IMR-90 (cell line): ENCODE data around the gene ZNF212. TPM values are rescaled to one million over a fixed set of nuclear protein-coding genes. Genes with fewer than 3 reads are reported as not detected.

Experiments used
- ATAC-seq: fragments of 200-7000 bp; cut with Tn5 transposase; 2 replicates; pipeline ENCODE4 v1.9.1; 2020; ENCODE audit warnings: low read depth, mild to moderate bottlenecking, moderate library complexity
- BruUV-seq: library from RNA; stranded (reverse); fragments of 400-500 nt; replicated peaks from 2 replicates; lab custom pipeline; 2021; lab: Mats Ljungman, UMichigan
- CTCF ChIA-PET: fragments of 300-600 bp; formaldehyde crosslinking; extraction: SDS; loops from one replicate; lab custom pipeline; 2021; ENCODE audit warnings: antibody characterized with exemption; lab: Yijun Ruan, JAX
- POLR2A ChIA-PET: fragments of 300-600 bp; sonication (Branson Sonifier 250); formaldehyde crosslinking; loops from one replicate; lab custom pipeline; 2022; ENCODE audit warnings: antibody characterized with exemption; ENCODE audit not compliant: unreplicated experiment; lab: Charles Lee
- DNase-seq: peaks from one replicate; pipeline ENCODE4 v3.0.0; 2013
- H2AFZ ChIP-seq: replicated peaks from 2 replicates; pipeline ENCODE3; 2013; ENCODE audit warnings: low read length, mild to moderate bottlenecking; ENCODE audit not compliant: poor library complexity
- H2AK5ac ChIP-seq: 2 replicates; pipeline ENCODE4 v1.6.1; 2013; ENCODE audit warnings: low read depth, low read length, inconsistent platforms
- H2AK9ac ChIP-seq: replicated peaks from 2 replicates; pipeline ENCODE3; 2013; ENCODE audit warnings: mild to moderate bottlenecking, low read depth, low read length, moderate library complexity; ENCODE audit not compliant: poor library complexity
- H2BK120ac ChIP-seq: 2 replicates; pipeline ENCODE4 v1.6.1; 2013; ENCODE audit warnings: low read depth, low read length, inconsistent platforms
- H2BK15ac ChIP-seq: 3 replicates; pipeline ENCODE4 v1.6.1; 2013; ENCODE audit warnings: low read depth, low read length, inconsistent platforms
- H2BK20ac ChIP-seq: 2 replicates; pipeline ENCODE4 v1.6.1; 2013; ENCODE audit warnings: low read depth, mild to moderate bottlenecking, inconsistent platforms, low read length, moderate library complexity
- H2BK5ac ChIP-seq: 2 replicates; pipeline ENCODE4 v1.6.1; 2013; ENCODE audit warnings: mild to moderate bottlenecking, low read depth, low read length, inconsistent platforms; ENCODE audit not compliant: poor library complexity, severe bottlenecking
- H3K14ac ChIP-seq: replicated peaks from 2 replicates; pipeline ENCODE4 v1.6.1; 2013; ENCODE audit warnings: low read depth, low read length, inconsistent platforms
- H3K18ac ChIP-seq: 2 replicates; pipeline ENCODE4 v1.6.1; 2013; ENCODE audit warnings: low read depth, low read length, control low read depth
- H3K23ac ChIP-seq: 2 replicates; pipeline ENCODE4 v1.6.1; 2013; ENCODE audit warnings: low read depth, low read length, inconsistent platforms
- H3K27ac ChIP-seq: 2 replicates; pipeline ENCODE4 v1.5.1; 2013; ENCODE audit warnings: mild to moderate bottlenecking, control low read depth, low read length; ENCODE audit not compliant: insufficient read depth
- H3K27me3 ChIP-seq: 2 replicates; pipeline ENCODE4 v1.6.1; 2013; ENCODE audit warnings: low read length; ENCODE audit not compliant: control insufficient read depth, insufficient read depth
- H3K36me3 ChIP-seq: 2 replicates; pipeline ENCODE4 v1.6.1; 2013; ENCODE audit warnings: low read length, mixed read lengths; ENCODE audit not compliant: control insufficient read depth, insufficient read depth
- H3K4ac ChIP-seq: 2 replicates; pipeline ENCODE4 v1.6.1; 2013; ENCODE audit warnings: low read depth, low read length, inconsistent platforms
- H3K4me1 ChIP-seq: 2 replicates; pipeline ENCODE4 v1.6.1; 2013; ENCODE audit warnings: low read length, mixed read lengths; ENCODE audit not compliant: control insufficient read depth, insufficient read depth
- H3K4me2 ChIP-seq: 2 replicates; pipeline ENCODE4 v1.6.1; 2013; ENCODE audit warnings: low read depth, mild to moderate bottlenecking, control low read depth, low read length, moderate library complexity
- H3K4me3 ChIP-seq: 2 replicates; pipeline ENCODE4 v1.5.1; 2013; ENCODE audit warnings: low read depth, mild to moderate bottlenecking, control low read depth, low read length, moderate library complexity; ENCODE audit not compliant: insufficient read depth
- H3K56ac ChIP-seq: 2 replicates; pipeline ENCODE4 v1.6.1; 2013; ENCODE audit warnings: low read length, inconsistent platforms; ENCODE audit not compliant: insufficient read depth; ENCODE audit errors: extremely low read depth
- H3K79me1 ChIP-seq, 2 experiments: 2 replicates each; pipeline ENCODE4 v1.6.1; 2013; ENCODE audit warnings: low read length in 2 of 2, inconsistent platforms in 1 of 2, low read depth in 1 of 2
- H3K9ac ChIP-seq: 2 replicates; pipeline ENCODE4 v1.6.1; 2013; ENCODE audit warnings: low read depth, low read length, control low read depth
- H3K9me1 ChIP-seq: 2 replicates; pipeline ENCODE4 v1.6.1; 2013; ENCODE audit warnings: low read length, inconsistent platforms; ENCODE audit not compliant: insufficient read depth
- H3K9me3 ChIP-seq: 2 replicates; pipeline ENCODE4 v1.6.1; 2013; ENCODE audit warnings: low read length; ENCODE audit not compliant: control insufficient read depth, insufficient read depth
- H4K20me1 ChIP-seq: 2 replicates; pipeline ENCODE4 v1.6.1; 2013; ENCODE audit warnings: low read length, inconsistent platforms; ENCODE audit not compliant: insufficient read depth
- H4K5ac ChIP-seq: 2 replicates; pipeline ENCODE4 v1.6.1; 2013; ENCODE audit warnings: mild to moderate bottlenecking, low read depth, low read length, control low read depth
- H4K8ac ChIP-seq, 2 experiments: 2 replicates each; pipeline ENCODE4 v1.6.1; 2013; ENCODE audit warnings: low read depth in 2 of 2, low read length in 2 of 2, control low read depth in 1 of 2, inconsistent platforms in 1 of 2
- H4K91ac ChIP-seq: 2 replicates; pipeline ENCODE4 v1.6.1; 2013; ENCODE audit warnings: low read depth, low read length, inconsistent platforms; ENCODE audit not compliant: insufficient read depth
- BHLHE40 ChIP-seq: fragments of 150-350 bp; IDR thresholded peaks from 2 replicates; pipeline ENCODE4 v1.6.1; 2016; ENCODE audit warnings: mild to moderate bottlenecking, low read depth, low read length
- CEBPB ChIP-seq: IDR thresholded peaks from 2 replicates; pipeline ENCODE4 v1.6.1; 2012; ENCODE audit warnings: low read depth, low read length, improper control_type of control experiment
- CHD1 ChIP-seq: IDR thresholded peaks from 2 replicates; pipeline ENCODE4 v1.6.1; 2012; ENCODE audit warnings: low read depth, low read length, improper control_type of control experiment
- FOS ChIP-seq: fragments of 150-350 bp; IDR thresholded peaks from 2 replicates; pipeline ENCODE4 v1.6.1; 2016; ENCODE audit warnings: low read depth, low read length
- MAFK ChIP-seq: IDR thresholded peaks from 2 replicates; pipeline ENCODE4 v1.6.1; 2012; ENCODE audit warnings: low read depth, low read length, improper control_type of control experiment
- MAZ ChIP-seq: IDR thresholded peaks from 2 replicates; pipeline ENCODE4 v1.6.1; 2012; ENCODE audit warnings: low read depth, mild to moderate bottlenecking, low read length, improper control_type of control experiment, moderate library complexity, borderline replicate concordance
- MXI1 ChIP-seq: IDR thresholded peaks from 2 replicates; pipeline ENCODE4 v1.6.1; 2012; ENCODE audit warnings: low read depth, mild to moderate bottlenecking, low read length, moderate library complexity, borderline replicate concordance
- NFE2L2 ChIP-seq: fragments of 150-350 bp; IDR thresholded peaks from 2 replicates; pipeline ENCODE4 v1.6.1; 2016; ENCODE audit warnings: low read depth, mild to moderate bottlenecking, low read length
- POLR2A ChIP-seq: IDR thresholded peaks from 2 replicates; pipeline ENCODE4 v1.6.1; 2012; ENCODE audit warnings: mild to moderate bottlenecking, low read depth, low read length
- RAD21 ChIP-seq: IDR thresholded peaks from 2 replicates; pipeline ENCODE4 v1.6.1; 2012; ENCODE audit warnings: low read length, improper control_type of control experiment
- RCOR1 ChIP-seq: IDR thresholded peaks from 2 replicates; pipeline ENCODE4 v1.6.1; 2012; ENCODE audit warnings: mild to moderate bottlenecking, low read length, improper control_type of control experiment; ENCODE audit not compliant: insufficient replicate concordance
- RFX5 ChIP-seq: IDR thresholded peaks from 2 replicates; pipeline ENCODE4 v1.8.0; 2012; ENCODE audit warnings: low read depth, mild to moderate bottlenecking, low read length, moderate library complexity
- SMC3 ChIP-seq: fragments of 150-350 bp; IDR thresholded peaks from 2 replicates; pipeline ENCODE4 v1.6.1; 2016; ENCODE audit warnings: low read depth, mild to moderate bottlenecking, antibody characterized with exemption, low read length, moderate library complexity
- WGBS, 2 experiments: methylation state at CpG; one replicate each; pipeline versions ENCODE4 v1.1.5 to v1.1.7; 2013; ENCODE audit warnings: missing lambda C conversion rate in 2 of 2; ENCODE audit not compliant: insufficient read length in 1 of 2; ENCODE audit errors: extremely low coverage in 2 of 2; 5-methylcytosine and 5-hydroxymethylcytosine counted together
- dilution Hi-C: fragments of 300-500 bp; cut with HindIII; formaldehyde crosslinking; loops from one replicate; pipeline ENCODE4 v1.14.3; 2018; ENCODE audit warnings: low sequenced_read_pairs; ENCODE audit not compliant: unreplicated experiment
- in situ Hi-C: fragments of 300-500 bp; cut with MboI; formaldehyde crosslinking; loops from 3 replicates; pipeline ENCODE4 v1.14.3; 2019; ENCODE audit warnings: low sequenced_read_pairs, inconsistent platforms, mixed read lengths
- intact Hi-C: fragments of 100-400 bp; cut with micrococcal nuclease; formaldehyde crosslinking; loops from 2 replicates; pipeline ENCODE4 v1.10.0; 2022
- polyA plus RNA-seq, 3 experiments: library from polyadenylated mRNA; depleted of rRNA; stranded (reverse); fragments of >200 nt; gene quantifications; 2 replicates each; pipeline ENCODE4 v1.2.3, GENCODE V29; 2012; ENCODE audit warnings: low replicate concordance in 1 of 3
- total RNA-seq: library from RNA; depleted of rRNA; stranded (reverse); fragments of >200 nt; gene quantifications from 2 replicates; pipeline ENCODE4 v1.2.3, GENCODE V29; 2012
- TF ChIP-seq, protein P1 (sequence below): conservative IDR thresholded peaks from 2 replicates; pipeline ENCODE4 v1.5.1; 2012; ENCODE audit warnings: mild to moderate bottlenecking, low read depth, low read length, improper control_type of control experiment
- TF ChIP-seq, protein P2 (sequence below): fragments of 150-350 bp; IDR thresholded peaks from 2 replicates; pipeline ENCODE4 v1.6.1; 2017; ENCODE audit warnings: mild to moderate bottlenecking, antibody characterized with exemption, low read length, low read depth
- TF ChIP-seq, protein P3 (sequence below): fragments of 150-350 bp; IDR thresholded peaks from 2 replicates; pipeline ENCODE4 v1.6.1; 2016; ENCODE audit warnings: low read depth, mild to moderate bottlenecking, low read length, moderate library complexity, borderline replicate concordance

The ZNF212 gene
- total and polyA plus RNA-seq, 2 of the 4 experiments (the other 2 are of a cell fraction), result 3.8 to 5.1 TPM

DNA sequence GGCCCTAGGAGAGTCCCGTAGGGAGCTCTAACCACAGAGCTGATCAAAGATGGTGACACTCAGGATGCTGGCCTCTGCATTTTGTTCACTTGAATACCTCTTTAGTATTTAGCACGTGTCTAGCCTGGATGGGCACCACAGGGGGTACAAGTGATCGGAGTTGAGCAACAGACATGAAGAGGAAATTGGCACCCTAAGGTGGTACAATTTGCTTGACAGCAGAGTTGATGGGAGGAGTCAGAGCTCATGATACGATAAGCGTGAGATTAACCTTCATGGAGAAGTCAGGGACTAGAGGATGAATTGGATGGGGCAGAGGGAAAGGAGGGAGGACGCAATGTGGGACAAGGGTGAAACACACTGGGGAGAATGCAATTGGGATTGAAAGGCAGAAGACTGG, 9.9 kb upstream of the ZNF212 start:
- Histone ChIP-seq H4K8ac (no peak overlapping the region), H4K5ac (no peak overlapping the region), H3K4me1 (peaks cover 11% of the 10 kb centered on the region), H2BK120ac (no peak overlapping the region), H3K9me1 (peaks cover 13% of the 10 kb centered on the region), H4K91ac (no peak overlapping the region), H2BK15ac (no peak overlapping the region), H3K14ac (no peak overlapping the region), H3K56ac (no peak overlapping the region), H3K9ac (no peak overlapping the region), H3K4me2 (no peak overlapping the region), H2AFZ (no peak overlapping the region), H3K4ac (no peak overlapping the region), H2AK9ac (no peak overlapping the region), H3K9me3 (no peaks in the 10 kb centered on the region), H3K27me3 (no peaks in the 10 kb centered on the region), H3K4me3 (no peak overlapping the region), H2BK20ac (no peak overlapping the region), H4K20me1 (no peaks in the 10 kb centered on the region; the same call in 1 of the 2 replicates), H3K23ac (no peak overlapping the region), H3K79me1 (0 out of 4 replicates have a peak, but pooled peaks cover 0 to 3% of the 10 kb centered on the region in 2 experiments), H3K27ac (no peak overlapping the region), H2BK5ac (no peak overlapping the region), H2AK5ac (no peak overlapping the region), H3K36me3 (peaks cover 9% of the 10 kb centered on the region), H3K18ac (no peak overlapping the region)
- DNase-seq, result no peak
- in situ Hi-C loops (no loop called here), dilution Hi-C loops (no loop called here), intact Hi-C loops (no loop called here)
- no TSS peak for BruUV-seq
- no peak for ATAC-seq
- TF ChIP-seq CEBPB (no peak), BHLHE40 (no peak), MAFK (no peak), POLR2A (no peak), NFE2L2 (no peak), FOS (no peak), MAZ (no peak), CHD1 (no peak), MXI1 (no peak), SMC3 (no peak), RAD21 (no peak), RFX5 (no peak), RCOR1 (no peak)
- TF ChIP-seq, protein P1, sequence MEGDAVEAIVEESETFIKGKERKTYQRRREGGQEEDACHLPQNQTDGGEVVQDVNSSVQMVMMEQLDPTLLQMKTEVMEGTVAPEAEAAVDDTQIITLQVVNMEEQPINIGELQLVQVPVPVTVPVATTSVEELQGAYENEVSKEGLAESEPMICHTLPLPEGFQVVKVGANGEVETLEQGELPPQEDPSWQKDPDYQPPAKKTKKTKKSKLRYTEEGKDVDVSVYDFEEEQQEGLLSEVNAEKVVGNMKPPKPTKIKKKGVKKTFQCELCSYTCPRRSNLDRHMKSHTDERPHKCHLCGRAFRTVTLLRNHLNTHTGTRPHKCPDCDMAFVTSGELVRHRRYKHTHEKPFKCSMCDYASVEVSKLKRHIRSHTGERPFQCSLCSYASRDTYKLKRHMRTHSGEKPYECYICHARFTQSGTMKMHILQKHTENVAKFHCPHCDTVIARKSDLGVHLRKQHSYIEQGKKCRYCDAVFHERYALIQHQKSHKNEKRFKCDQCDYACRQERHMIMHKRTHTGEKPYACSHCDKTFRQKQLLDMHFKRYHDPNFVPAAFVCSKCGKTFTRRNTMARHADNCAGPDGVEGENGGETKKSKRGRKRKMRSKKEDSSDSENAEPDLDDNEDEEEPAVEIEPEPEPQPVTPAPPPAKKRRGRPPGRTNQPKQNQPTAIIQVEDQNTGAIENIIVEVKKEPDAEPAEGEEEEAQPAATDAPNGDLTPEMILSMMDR, result no peak
- TF ChIP-seq, protein P2, sequence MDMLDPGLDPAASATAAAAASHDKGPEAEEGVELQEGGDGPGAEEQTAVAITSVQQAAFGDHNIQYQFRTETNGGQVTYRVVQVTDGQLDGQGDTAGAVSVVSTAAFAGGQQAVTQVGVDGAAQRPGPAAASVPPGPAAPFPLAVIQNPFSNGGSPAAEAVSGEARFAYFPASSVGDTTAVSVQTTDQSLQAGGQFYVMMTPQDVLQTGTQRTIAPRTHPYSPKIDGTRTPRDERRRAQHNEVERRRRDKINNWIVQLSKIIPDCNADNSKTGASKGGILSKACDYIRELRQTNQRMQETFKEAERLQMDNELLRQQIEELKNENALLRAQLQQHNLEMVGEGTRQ, result no peak
- TF ChIP-seq, protein P3, sequence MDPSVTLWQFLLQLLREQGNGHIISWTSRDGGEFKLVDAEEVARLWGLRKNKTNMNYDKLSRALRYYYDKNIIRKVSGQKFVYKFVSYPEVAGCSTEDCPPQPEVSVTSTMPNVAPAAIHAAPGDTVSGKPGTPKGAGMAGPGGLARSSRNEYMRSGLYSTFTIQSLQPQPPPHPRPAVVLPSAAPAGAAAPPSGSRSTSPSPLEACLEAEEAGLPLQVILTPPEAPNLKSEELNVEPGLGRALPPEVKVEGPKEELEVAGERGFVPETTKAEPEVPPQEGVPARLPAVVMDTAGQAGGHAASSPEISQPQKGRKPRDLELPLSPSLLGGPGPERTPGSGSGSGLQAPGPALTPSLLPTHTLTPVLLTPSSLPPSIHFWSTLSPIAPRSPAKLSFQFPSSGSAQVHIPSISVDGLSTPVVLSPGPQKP, result no peak
- POLR2A ChIA-PET, result no interaction called here
- WGBS, 2 experiments, result 78% methylated on average over 4 of the region's 6 CpGs; no CpG with 5 or more reads in 1 of the 2 experiments
- CTCF ChIA-PET, result interaction anchor here (0.8 kb wide), 1 partner anchor 34 kb away, joined by 3 read pairs; the partner anchor contains the start of gene ZNF282
